DMS 273 (cell line): ENCODE data around the gene UTRN.

Experiments
- DNase-seq: peaks from one replicate; lab custom pipeline; 2025; ENCODE audit not compliant: unreplicated experiment; lab: John Stamatoyannopoulos, UW

Gene UTRN

DNA sequence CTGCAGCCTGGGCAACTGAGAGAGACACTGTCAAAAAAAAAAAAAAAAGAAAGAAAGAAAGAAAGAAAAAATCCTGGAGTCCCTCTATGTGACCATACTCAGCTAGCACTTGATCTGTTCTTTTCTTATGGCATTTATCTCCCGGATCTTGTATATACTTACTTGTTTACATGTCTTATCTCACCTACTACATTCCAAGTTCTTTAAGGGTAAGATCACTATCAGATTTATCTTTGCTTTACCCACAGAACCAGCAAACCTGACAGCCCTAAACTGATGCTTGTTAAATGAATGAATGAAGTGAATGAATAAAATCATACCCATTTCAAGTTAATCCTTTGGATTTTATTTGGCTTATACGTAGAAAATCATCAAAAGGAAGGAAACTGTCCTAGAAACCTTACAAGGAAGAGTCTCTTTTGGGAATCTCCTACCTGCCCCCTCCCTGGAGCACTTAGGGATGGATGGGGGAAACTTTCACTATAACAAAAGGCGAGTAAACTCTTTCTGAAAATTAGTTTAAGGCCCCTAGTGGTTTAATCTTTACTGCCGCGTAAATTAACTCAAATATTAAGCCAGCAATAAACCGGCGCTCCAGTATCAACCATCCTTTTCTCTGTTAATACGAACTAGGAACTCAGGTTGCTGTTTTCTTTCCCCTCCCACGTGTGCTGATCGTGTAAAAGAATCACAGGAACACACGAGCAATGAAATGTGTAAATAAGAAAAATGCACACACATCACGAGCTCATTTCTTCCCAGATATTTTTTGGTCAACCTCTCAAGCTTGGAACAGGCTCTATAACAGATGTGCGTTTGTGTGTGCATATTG is 1.3 kb upstream of the UTRN start:
- DNase-seq, result peak; percentile 45

DNA sequence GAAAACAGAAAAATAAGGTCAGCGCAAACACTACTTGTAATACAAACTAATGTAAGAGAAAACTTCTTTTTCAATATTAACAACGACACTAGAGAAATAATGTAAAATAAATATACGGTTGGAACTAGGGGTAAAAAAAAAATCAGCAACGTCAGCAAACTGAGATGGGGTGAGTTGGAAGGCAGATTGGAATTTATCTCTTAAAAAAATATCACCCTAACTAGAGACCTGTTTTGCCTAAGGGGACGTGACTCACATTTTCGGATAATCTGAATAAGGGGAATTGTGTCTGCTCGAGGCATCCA is 705 bp upstream of the UTRN start:
- no peak for DNase-seq

DNA sequence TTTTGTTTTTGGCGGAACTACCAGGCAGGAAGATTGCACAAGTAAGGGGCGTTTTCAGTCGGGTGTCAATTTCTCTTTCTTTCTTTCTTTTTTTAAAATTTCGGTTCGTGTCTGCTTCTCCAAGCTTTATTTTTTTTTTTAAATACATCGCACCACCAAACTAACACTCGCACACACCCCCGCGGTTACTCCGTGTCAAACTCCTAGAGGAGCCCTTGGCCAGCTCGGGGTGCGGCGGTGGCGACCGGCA is 338 bp downstream of the UTRN start:
- no peak for DNase-seq

DNA sequence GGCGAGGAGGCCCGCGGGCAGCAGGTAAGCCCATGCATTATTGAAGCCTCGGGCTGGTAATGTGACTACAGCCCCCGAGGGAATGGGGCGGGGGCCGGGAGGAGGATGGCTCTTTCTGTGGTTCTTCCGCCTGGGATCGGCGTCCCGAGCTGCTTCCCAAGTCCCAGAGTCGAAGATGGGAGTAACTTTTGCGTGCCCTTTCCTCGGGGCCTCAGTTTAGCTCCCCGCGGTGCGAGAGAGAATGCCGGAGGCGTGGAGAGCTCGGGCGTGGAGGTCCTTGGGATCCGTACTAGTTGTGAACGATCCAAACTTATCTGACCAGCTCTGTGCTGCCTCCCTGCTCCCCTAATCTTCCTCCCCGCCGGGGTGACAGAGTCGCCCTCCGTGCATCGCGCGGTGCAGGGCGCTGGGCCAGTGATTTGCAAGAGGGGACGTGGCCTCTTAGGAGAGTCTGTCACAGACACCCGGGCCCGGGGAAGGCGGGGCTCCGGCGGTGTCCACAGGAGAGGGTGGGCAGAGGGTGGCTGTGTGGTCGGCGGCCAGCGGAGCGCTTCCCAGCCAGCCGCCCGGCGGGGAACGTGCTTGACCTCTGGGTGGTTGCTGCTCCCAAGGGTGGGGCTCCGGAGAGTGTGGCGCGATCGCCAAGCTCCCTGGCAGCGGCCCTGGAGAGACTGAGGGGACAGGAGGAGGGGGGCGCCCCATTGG is 815 bp downstream of the UTRN start:
- DNase-seq, result peak; percentile 54

DNA sequence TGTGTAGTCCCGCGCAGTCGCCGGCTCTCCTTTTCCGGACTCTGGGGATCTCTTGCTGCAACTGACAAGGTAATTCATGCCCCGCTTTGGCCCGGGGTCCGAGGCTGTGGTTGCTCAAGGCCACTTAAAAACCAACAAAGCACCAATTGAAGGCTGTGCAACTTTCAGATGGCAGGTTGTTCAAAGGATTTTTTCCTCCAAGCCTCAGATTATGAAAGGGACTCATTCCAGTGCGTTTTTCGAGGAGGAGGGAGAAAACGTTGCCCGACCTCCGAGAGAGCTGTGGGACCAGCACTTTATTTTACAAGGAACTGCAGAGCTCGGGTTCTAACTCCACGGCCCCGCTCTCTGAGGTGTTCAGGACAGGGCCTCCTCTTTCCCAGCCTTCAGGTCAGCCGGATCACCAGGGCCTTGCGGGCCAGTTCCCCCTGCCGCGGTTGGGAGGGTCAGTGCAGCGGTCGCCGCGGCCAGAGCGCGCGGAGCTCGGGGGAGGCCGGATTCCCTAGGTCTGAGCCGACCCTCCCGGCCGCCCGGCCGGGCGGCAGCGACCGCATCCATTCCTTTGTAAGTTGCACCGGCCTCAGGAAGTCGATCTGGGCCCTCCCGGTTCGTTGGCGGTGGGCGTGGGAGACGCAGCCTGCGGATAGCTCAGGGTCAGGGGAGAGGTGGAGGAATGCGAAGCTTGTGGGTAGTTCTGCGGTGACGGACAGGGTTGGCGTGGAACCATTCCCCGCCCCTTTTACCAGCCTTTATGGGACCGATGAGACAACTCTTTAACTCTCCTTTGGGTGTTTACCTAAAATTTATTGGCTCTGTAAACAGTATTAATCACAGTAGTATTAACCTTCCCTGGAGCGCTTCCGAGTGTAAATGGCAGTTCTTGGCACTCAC is 1.6 kb downstream of the UTRN start:
- DNase-seq, result peak; percentile 41

DNA sequence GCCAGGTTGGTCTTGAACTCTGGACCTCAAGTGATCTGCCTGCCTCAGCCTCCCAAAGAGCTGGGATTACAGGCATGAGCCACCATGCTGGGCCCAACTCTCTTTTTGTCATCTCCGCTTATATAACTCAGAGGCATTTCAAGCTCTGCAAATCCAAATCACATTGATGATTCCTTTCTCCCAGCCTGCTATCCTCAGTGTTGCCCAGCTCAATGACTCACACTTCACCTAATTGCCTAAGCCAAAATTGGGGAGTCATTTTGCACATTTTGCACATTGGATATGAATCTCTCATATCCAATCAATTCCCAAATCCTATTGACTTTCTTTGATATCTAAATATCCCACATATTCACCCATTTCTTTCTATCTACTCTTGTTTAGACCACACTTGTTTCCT is 3.9 kb downstream of the UTRN start:
- no peak for DNase-seq

DNA sequence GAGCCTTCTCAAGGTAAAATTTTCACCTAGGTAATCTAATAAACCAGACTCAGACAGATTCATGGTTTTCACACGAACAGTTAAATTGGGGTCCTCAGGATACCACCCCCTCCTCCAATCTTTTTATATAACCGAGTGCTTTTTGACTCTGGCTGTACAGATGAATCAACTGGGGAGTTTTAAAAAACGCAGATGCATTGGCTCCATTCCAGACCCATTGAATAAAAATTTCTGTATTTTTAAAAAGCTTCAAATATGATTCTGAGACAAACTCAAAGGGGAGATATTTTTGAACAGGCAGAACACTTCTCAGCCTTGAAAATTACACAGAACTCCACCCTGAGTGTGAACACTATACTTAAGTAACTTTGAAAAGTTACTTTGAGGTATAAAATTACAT is 7.2 kb downstream of the UTRN start:
- DNase-seq, result no peak

DNA sequence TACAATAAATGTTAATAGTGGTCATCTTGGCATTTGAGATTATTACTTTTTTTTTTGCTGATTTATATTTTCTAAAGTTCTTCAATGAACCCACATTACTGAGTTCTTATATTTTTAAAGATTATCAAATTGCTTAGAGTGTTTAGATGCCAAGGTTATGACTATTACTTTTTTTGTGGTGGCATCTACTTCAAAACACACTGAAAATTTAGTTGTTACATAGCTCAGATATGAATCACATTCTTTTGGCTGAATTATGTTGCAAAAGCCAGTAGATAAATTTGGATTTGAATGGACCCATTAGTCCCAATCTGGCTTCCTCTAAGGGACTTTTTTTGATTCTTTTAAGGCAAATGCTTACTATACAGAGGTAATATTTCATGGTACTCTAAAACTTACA is 8.9 kb downstream of the UTRN start:
- no peak for DNase-seq

DNA sequence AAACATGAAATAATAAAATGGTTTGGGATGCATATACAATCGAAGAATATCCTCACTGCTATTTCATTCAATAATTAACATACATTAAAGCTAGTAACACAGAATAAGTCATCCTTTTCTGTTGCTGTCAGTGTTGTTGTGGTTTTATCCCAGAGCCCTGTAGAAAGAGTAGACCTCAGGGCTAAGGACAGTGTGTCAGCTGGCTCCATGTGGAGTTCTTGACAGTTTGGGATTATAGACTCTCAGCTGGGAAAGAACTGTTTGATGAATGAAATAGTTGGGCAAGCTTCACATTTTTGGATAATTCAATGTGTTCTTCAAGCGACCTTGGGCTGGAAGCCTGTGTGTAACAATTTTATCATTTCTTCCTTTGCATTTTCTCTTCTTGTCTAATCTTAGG is 10.1 kb downstream of the UTRN start:
- DNase-seq, result no peak

DNA sequence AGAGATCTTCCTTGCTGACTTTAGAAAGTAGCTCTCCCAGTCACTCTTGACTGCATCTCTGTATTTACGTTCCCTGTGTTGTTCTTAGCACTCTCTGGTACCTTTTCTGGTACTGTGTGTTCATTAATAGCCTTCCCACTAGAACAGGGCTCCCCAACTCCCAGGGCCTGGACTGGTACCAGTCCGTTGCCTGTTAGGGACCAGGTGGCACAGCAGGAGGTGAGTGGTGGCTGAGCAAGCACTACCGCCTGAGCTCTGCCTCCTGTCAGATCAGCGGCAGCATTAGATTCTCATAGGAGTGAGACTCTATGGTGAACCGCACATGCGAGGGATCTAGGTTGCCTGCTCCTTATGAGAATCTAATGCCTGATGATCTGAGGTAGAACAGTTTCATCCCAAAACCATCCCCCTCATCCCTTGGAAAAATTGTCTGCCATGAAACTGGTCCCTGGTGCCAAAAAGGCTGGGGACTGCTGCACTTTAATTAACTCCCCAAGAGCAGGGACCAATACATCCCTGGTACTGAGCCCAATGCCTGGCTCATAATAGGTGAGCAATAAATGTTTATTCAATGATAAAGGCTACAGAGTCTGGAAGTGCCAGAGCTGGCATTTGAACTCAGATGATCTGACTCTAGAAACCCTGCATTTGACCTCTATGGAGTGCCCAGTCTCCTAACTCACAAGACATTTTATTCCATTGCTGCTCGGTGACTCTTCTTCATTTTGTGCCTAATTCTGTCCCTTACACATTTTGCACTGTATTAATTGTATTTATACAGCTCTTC is 11.0 kb downstream of the UTRN start:
- DNase-seq, result no peak

DNA sequence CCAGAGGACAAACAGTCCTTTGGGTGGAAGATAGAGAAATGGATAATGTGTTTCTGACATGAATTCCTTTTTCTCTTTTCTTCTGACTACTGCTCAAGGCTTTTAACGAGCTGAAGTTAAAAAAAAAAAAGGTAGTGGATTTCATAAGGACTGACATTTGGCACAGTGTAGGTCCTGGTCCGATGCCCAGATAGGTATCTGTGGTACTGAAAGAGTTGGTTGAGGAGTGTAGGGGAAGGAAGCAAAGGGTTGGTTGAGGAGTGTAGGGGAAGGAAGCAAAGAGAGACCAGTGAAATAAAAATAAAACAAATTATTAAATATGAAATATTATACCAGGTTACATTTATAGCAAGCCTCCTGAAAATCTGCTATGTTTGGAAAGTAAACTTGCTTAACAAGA is 11.8 kb downstream of the UTRN start:
- no peak for DNase-seq

DNA sequence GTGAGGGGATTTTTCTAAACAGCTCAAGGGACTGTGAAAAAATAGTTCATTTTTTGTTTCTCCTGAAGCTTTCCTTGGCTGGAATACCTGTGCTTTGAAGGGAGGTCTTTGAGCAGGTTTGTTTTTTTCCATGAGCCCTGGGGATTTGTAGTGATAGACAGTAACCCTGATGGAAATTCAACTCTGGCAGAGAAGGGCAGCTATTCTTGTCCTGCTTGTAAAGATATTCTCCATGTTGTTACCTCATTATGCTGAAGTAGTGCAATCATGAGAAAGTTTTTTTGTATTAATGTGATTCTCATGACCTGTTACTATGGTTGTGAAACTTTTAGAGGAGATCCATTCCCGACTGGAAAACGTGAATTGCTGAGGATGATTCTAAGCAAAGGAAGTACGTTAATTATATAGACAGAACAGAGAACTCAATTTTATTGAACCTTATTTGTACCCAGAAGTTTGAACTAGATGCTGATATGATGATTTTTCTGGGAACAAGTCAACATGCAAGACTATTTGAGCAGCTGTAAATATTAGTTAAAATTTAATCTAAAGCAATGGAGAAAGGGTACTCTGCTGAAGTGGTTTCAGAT is 12.5 kb downstream of the UTRN start:
- DNase-seq, result no peak

DNA sequence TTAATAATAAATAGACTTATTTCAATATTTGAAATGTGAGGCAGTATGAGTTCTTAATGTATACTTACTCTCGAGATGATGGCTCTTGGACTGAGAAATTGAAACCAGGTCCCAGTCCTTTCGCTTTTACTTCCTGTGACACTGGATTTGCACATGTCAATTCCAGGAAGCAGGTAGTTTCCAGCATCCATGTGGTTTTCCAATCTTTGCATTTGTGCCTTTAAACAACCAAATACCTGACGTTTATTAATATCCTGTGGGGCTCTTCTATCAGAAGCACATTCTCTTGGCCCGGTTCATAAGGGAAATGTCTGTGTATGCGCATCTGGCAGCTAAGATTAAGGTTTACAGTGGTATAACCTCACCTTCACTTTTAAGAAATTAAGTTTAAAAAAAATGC is 13.1 kb downstream of the UTRN start:
- DNase-seq, result no peak

DNA sequence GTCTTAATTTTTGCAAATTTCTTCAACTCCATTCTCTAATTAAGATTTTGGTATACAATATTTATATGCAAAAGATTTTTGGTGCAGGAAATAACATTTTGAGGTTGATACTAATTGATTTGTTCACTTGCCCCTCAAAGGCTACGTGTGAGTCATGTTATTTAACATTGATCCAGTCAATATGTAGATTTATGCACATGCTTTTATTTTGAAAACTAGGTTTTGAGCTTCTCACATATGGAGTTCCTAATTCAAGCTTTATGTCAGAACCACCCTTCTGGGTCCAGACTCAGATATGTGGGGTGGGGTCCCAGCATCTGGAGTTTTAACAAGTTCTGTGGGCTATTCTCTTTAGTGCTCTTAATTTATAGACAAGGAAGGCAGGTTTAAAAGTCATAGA is 13.8 kb downstream of the UTRN start:
- DNase-seq, result no peak

DNA sequence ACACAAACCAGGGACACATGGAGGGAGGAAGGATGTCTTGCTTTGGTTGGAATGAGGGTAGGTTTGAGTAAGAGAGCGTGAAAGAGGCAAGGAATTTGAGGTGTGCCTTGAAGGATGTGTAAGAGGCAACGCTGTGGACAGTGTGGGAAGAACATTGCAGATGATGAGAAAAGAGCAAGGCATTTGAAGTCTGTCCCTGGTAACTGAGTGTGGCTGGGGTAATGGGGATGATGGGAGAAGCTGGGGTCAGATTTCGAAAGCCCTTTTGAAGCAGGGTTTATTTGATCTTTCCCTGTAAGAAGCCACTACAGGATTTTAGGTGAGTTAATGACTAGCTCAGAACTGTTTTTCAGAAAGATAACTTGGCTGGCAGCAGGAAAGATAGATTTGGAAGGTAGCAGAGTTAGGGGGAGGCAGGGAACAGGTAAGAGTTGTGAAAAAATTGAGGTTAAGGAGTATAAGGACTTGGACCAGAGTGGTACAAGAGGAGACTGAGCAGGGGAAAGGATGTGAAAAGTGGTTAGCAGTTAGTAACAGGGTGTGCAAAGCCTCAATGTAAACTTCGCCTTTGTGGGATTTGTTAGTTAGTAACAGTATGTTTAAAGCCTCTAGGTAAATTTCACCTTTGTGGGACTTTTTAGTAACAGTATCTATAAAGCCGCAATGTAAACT is 17.7 kb downstream of the UTRN start:
- DNase-seq, result no peak

DNA sequence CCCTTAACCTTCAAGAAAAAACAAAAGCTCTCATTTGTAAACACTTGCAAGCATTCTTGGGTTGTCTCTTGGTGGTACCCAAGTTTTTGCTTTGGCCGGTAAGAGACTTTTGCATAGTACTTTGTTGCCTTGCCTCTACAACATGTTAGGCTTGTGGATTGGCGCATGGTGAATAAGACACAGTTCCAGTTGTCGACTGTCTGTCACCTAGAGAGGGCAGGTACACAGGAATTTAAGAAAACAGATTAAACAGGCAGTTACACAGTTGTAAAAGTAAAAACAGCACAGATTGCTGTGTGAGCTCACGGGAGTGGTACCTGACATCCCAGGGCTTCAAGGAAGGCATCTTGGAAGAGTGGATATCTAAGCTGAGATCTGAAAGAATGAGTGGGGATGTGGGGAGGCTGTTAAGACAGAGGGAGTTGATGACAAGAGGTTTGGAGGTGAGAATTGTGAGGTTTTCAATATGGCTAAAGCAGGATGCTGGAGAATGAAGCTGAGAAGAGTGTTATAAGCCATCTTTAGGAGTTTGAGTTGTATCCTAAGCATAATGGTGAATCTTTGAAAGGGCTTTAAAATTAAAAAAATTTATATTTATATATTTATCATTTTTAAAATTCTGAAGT is 19.2 kb downstream of the UTRN start:
- no peak for DNase-seq

DNA sequence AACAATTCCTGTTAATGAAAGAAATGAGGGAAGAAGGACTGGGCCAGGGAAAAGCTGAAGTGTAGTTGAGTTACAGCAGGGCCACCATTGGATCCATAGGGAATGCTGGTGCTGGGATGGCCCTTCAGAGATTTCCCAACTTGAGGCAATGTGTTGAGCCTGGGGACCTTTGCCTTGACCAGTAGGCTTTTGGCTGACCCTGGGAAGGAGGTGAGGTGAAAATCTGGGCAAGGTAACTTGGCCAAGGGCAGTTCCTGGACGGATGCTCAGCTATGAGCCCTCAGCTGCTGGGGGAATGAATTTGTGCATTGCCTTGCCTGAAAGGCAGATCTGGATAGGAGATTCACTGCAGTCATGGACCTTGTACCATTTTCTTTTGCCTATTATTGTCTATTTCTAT is 20.4 kb downstream of the UTRN start:
- no peak for DNase-seq

DNA sequence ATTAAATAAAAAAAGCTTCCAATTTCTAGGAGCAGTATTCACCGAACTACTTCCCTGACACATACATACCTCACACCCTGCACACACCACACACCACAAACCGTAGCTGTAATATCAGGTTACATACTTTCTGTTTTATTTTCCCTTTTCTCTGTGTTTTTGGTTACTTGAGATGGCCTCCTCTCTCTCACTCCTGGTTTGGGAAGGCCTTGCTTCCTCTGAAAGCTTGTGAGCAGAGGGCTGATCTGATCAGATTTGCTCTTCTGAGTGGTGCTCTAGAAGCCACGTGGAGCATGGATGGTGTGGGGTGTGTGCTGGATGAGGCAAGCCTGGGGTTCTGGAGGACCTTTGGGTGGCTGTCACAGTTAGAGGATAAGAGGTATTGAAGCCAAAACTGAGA is 20.9 kb downstream of the UTRN start:
- no peak for DNase-seq

DNA sequence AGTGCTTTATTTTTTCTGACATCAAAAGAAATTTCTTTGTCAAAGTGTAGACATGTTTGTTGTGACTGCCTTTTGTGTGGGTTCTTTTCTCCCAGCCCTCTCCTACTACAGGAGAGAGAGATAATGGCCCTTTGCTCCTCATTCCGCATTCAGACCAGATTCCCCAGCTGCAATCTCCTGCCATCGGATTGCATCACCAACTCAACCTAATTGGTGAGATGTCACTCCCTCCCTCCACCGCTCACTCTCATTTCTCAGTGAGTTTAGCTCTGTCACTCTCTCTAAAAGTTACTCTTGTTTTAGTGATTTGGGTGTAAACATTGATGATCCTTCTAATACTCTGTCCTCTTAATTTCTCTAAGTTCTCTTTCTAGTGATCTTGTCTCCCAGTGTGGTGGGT is 22.7 kb downstream of the UTRN start:
- no peak for DNase-seq

DNA sequence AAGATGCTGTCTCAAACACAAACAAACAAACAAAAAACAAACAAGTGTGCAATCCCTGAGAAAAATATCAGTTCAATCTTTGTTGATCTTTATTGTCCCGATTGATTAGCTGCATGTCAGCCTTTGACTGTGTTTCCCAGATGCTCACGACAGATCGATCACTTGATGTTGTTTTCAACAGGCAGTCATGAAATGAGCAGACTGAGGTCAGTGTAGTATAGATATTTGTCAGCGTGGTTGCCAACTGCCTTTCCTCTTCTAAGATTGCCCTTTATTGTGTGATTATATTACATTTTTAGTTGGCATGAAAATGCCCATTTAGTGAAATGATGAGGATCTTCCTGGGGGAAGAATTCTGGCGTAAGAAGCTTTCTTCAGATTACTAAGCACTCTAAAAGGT is 25.6 kb downstream of the UTRN start:
- no peak for DNase-seq
